ENCODE data around the gene ALG14.
"Not testable (repeated sequence)": the region's sequence is repeated elsewhere in the genome, so short reads cannot be mapped to it uniquely, and the experiment has no call there.

Gene ALG14

GRCh38 chr1:95058974-95059373 is 13.8 kb downstream of the ALG14 start:
- Histone ChIP-seq H3K4me3 (ENCODE audit: low read depth, low read length) (no peak overlapping the region), H3K9me3 (ENCODE audit: control insufficient read depth, insufficient read depth, low read length) (no peaks in the 10 kb centered on the region), H3K4me1 (ENCODE audit: control insufficient read depth, insufficient read depth, low read length) (no peaks in the 10 kb centered on the region), H3K9ac (ENCODE audit: low read depth, low read length) (no peak overlapping the region), H3K27me3 (ENCODE audit: control insufficient read depth, insufficient read depth, low read length) (no peaks in the 10 kb centered on the region), H3K36me3 (ENCODE audit: control insufficient read depth, insufficient read depth, low read length) (no peaks in the 10 kb centered on the region)

GRCh38 chr1:95057351-95057750 is 15.4 kb downstream of the ALG14 start:
- H3K9ac ChIP-seq (ENCODE audit: low read depth, low read length) = no peak overlapping the region
- no peaks in the 10 kb centered on the region for H3K4me1 ChIP-seq (ENCODE audit: control insufficient read depth, insufficient read depth, low read length)
- no peaks in the 10 kb centered on the region for H3K27me3 ChIP-seq (ENCODE audit: control insufficient read depth, insufficient read depth, low read length)
- no peaks in the 10 kb centered on the region for H3K36me3 ChIP-seq (ENCODE audit: control insufficient read depth, insufficient read depth, low read length)
- H3K9me3 ChIP-seq (ENCODE audit: control insufficient read depth, insufficient read depth, low read length) = no peaks in the 10 kb centered on the region
- H3K4me3 ChIP-seq (ENCODE audit: low read depth, low read length) = no peak overlapping the region

- Histone ChIP-seq H3K4me3 (ENCODE audit: low read depth, low read length) (no peak overlapping the region), H3K9me3 (ENCODE audit: control insufficient read depth, insufficient read depth, low read length) (no peaks in the 10 kb centered on the region), H3K9ac (ENCODE audit: low read depth, low read length) (no peak overlapping the region), H3K36me3 (ENCODE audit: control insufficient read depth, insufficient read depth, low read length) (no peaks in the 10 kb centered on the region), H3K4me1 (ENCODE audit: control insufficient read depth, insufficient read depth, low read length) (no peaks in the 10 kb centered on the region), H3K27me3 (ENCODE audit: control insufficient read depth, insufficient read depth, low read length) (no peaks in the 10 kb centered on the region)
Observed at GRCh38 chr1:95049935-95050334, 22.8 kb downstream of the ALG14 start.

GRCh38 chr1:95048317-95048716 is 24.4 kb downstream of the ALG14 start:
- H3K36me3 ChIP-seq (ENCODE audit: control insufficient read depth, insufficient read depth, low read length) = no peaks in the 10 kb centered on the region
- H3K4me1 ChIP-seq (ENCODE audit: control insufficient read depth, insufficient read depth, low read length) = peaks cover 4% of the 10 kb centered on the region
- no peak overlapping the region for H3K4me3 ChIP-seq (ENCODE audit: low read depth, low read length)
- no peak overlapping the region for H3K9ac ChIP-seq (ENCODE audit: low read depth, low read length)
- H3K27me3 ChIP-seq (ENCODE audit: control insufficient read depth, insufficient read depth, low read length) = no peaks in the 10 kb centered on the region
- no peaks in the 10 kb centered on the region for H3K9me3 ChIP-seq (ENCODE audit: control insufficient read depth, insufficient read depth, low read length)

GRCh38 chr1:95047624-95048023 is 25.1 kb downstream of the ALG14 start:
- H3K4me3 ChIP-seq (ENCODE audit: low read depth, low read length); H3K9ac ChIP-seq (ENCODE audit: low read depth, low read length); H3K9me3 ChIP-seq (ENCODE audit: control insufficient read depth, insufficient read depth, low read length); H3K36me3 ChIP-seq (ENCODE audit: control insufficient read depth, insufficient read depth, low read length); H3K4me1 ChIP-seq (ENCODE audit: control insufficient read depth, insufficient read depth, low read length); H3K27me3 ChIP-seq (ENCODE audit: control insufficient read depth, insufficient read depth, low read length): not testable (repeated sequence)

GRCh38 chr1:95046359-95046758 is 26.4 kb downstream of the ALG14 start:
- no peak overlapping the region for H3K9ac ChIP-seq (ENCODE audit: low read depth, low read length)
- H3K4me1 ChIP-seq (ENCODE audit: control insufficient read depth, insufficient read depth, low read length) = peaks cover 4% of the 10 kb centered on the region

GRCh38 chr1:95043141-95043980 is 29.4 kb downstream of the ALG14 start:
- no peaks in the 10 kb centered on the region for H3K36me3 ChIP-seq (ENCODE audit: control insufficient read depth, insufficient read depth, low read length)
- H3K9ac ChIP-seq (ENCODE audit: low read depth, low read length) = no peak overlapping the region
- no peaks in the 10 kb centered on the region for H3K9me3 ChIP-seq (ENCODE audit: control insufficient read depth, insufficient read depth, low read length)
- H3K27me3 ChIP-seq (ENCODE audit: control insufficient read depth, insufficient read depth, low read length) = no peaks in the 10 kb centered on the region
- H3K4me3 ChIP-seq (ENCODE audit: low read depth, low read length) = peak overlapping the region; percentile 37
- H3K4me1 ChIP-seq (ENCODE audit: control insufficient read depth, insufficient read depth, low read length) = peaks cover 4% of the 10 kb centered on the region

More at GRCh38 chr1:95046359-95046758, 26.4 kb downstream of the ALG14 start:
- Histone ChIP-seq H3K27me3 (ENCODE audit: control insufficient read depth, insufficient read depth, low read length) (no peaks in the 10 kb centered on the region), H3K9me3 (ENCODE audit: control insufficient read depth, insufficient read depth, low read length) (no peaks in the 10 kb centered on the region), H3K4me3 (ENCODE audit: low read depth, low read length) (no peak overlapping the region), H3K36me3 (ENCODE audit: control insufficient read depth, insufficient read depth, low read length) (no peaks in the 10 kb centered on the region)

GRCh38 chr1:95042286-95042685 is 30.5 kb downstream of the ALG14 start:
- H3K4me1 ChIP-seq (ENCODE audit: control insufficient read depth, insufficient read depth, low read length) = peaks cover 4% of the 10 kb centered on the region
- no peak overlapping the region for H3K4me3 ChIP-seq (ENCODE audit: low read depth, low read length)
- H3K9ac ChIP-seq (ENCODE audit: low read depth, low read length) = no peak overlapping the region
- no peaks in the 10 kb centered on the region for H3K36me3 ChIP-seq (ENCODE audit: control insufficient read depth, insufficient read depth, low read length)
- H3K9me3 ChIP-seq (ENCODE audit: control insufficient read depth, insufficient read depth, low read length) = no peaks in the 10 kb centered on the region
- no peaks in the 10 kb centered on the region for H3K27me3 ChIP-seq (ENCODE audit: control insufficient read depth, insufficient read depth, low read length)

- Histone ChIP-seq H3K27me3 (ENCODE audit: control insufficient read depth, insufficient read depth, low read length) (no peaks in the 10 kb centered on the region), H3K9me3 (ENCODE audit: control insufficient read depth, insufficient read depth, low read length) (no peaks in the 10 kb centered on the region), H3K4me3 (ENCODE audit: low read depth, low read length) (no peak overlapping the region), H3K4me1 (ENCODE audit: control insufficient read depth, insufficient read depth, low read length) (peaks cover 4% of the 10 kb centered on the region), H3K36me3 (ENCODE audit: control insufficient read depth, insufficient read depth, low read length) (no peaks in the 10 kb centered on the region), H3K9ac (ENCODE audit: low read depth, low read length) (no peak overlapping the region)
Observed at GRCh38 chr1:95041491-95042165, 31.1 kb downstream of the ALG14 start.

- Histone ChIP-seq H3K9me3 (ENCODE audit: control insufficient read depth, insufficient read depth, low read length) (no peaks in the 10 kb centered on the region), H3K4me1 (ENCODE audit: control insufficient read depth, insufficient read depth, low read length) (peaks cover 4% of the 10 kb centered on the region), H3K9ac (ENCODE audit: low read depth, low read length) (no peak overlapping the region), H3K4me3 (ENCODE audit: low read depth, low read length) (no peak overlapping the region), H3K27me3 (ENCODE audit: control insufficient read depth, insufficient read depth, low read length) (no peaks in the 10 kb centered on the region), H3K36me3 (ENCODE audit: control insufficient read depth, insufficient read depth, low read length) (no peaks in the 10 kb centered on the region)
Observed at GRCh38 chr1:95040032-95040525, 32.7 kb downstream of the ALG14 start.

- Histone ChIP-seq H3K27me3 (ENCODE audit: control insufficient read depth, insufficient read depth, low read length) (no peaks in the 10 kb centered on the region), H3K36me3 (ENCODE audit: control insufficient read depth, insufficient read depth, low read length) (no peaks in the 10 kb centered on the region), H3K9ac (ENCODE audit: low read depth, low read length) (no peak overlapping the region), H3K9me3 (ENCODE audit: control insufficient read depth, insufficient read depth, low read length) (no peaks in the 10 kb centered on the region), H3K4me3 (ENCODE audit: low read depth, low read length) (no peak overlapping the region), H3K4me1 (ENCODE audit: control insufficient read depth, insufficient read depth, low read length) (peaks cover 4% of the 10 kb centered on the region)
Observed at GRCh38 chr1:95039360-95040031, 33.3 kb downstream of the ALG14 start.
